ENCODE results near the gene RAB11FIP3. TPM values are rescaled to one million over a fixed set of nuclear protein-coding genes. Genes with fewer than 3 reads are reported as not detected.

The RAB11FIP3 gene
- total RNA-seq, 1 experiment from 2014 or later = 12.8 TPM

DNA sequence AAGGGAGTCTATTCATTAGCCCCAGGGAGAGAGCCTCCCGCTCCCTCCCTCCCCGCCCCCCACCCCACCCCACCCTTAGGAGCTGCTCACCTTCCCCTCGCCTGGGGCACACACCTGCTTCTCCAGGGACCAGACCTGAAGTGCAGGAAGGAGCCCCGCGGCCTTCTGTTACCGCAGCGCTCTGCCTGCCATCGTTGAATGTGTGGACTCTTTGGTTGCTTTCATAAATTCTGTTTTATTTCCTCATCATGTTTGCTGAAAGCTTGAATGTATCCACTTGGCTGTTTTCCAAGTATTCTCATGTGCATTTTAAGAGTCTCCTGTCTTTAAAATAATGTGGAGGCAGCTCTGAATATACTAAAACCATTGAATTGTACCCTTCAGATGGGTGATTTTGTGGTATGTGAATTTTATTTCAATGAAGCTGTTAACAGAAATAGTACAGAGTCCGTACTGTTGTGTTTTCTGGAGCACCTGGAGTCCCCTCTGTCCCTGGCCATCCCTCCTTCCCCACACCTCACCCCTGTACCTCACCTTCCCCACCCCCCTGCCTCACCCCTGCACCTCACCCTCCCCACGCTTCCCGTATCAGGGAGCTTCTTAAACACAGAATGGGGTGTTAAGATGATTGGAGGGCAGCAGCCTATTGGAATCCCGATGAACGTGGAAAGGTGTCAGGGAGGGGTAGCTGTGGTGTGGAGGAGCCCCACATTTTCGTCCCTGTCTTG lies 25.5 kb downstream of the RAB11FIP3 start:
- RAD21 ChIA-PET (ENCODE audit: low non-redundant PET in 1 of 2, low total read pairs in 2 of 2, uncharacterized antibody in 2 of 2, unreplicated experiment in 2 of 2) = no interaction called here
- POLR2A ChIA-PET = no interaction called here
- no peak for ATAC-seq
- Histone ChIP-seq H3K79me2 (ENCODE audit: insufficient read depth, low read length) (no peaks in the 10 kb centered on the region; the same call in 1 of the 2 replicates), H3K9ac (ENCODE audit: low read length) (no peak overlapping the region), H3K4me3 (replicated peaks in 1 of 2; ENCODE audit: low read depth in 1 of 2, low read length in 2 of 2) (no peak overlapping the region), H3K9me2 (ENCODE audit: insufficient read depth) (no peaks in the 10 kb centered on the region), H2AFZ (ENCODE audit: low read depth, low read length, poor library complexity, severe bottlenecking) (no peak overlapping the region), H3K27me3 (ENCODE audit: insufficient read depth, low read length) (no peaks in the 10 kb centered on the region), H3K4me2 (ENCODE audit: low read length) (no peak overlapping the region), H3K36me3 (ENCODE audit: control insufficient read depth in 1 of 2, insufficient read depth in 2 of 2, low read length in 2 of 2) (no peaks in the 10 kb centered on the region), H3K27ac (ENCODE audit: low read depth, low read length) (no peak overlapping the region), H4K20me1 (ENCODE audit: insufficient read depth) (no peaks in the 10 kb centered on the region), H3K9me3 (ENCODE audit: control insufficient read depth in 1 of 2, insufficient read depth in 1 of 2, low read depth in 1 of 2, low read length in 2 of 2) (no peaks in the 10 kb centered on the region), H3K4me1 (ENCODE audit: control insufficient read depth in 1 of 2, insufficient read depth in 2 of 2, low read length in 2 of 2) (peaks cover 4 to 5% of the 10 kb centered on the region in 2 experiments; a peak in 2 of 4 replicates)
- DNase-seq (ENCODE audit: low read depth, low spot score) = no peak
- TF ChIP-seq, protein P1, sequence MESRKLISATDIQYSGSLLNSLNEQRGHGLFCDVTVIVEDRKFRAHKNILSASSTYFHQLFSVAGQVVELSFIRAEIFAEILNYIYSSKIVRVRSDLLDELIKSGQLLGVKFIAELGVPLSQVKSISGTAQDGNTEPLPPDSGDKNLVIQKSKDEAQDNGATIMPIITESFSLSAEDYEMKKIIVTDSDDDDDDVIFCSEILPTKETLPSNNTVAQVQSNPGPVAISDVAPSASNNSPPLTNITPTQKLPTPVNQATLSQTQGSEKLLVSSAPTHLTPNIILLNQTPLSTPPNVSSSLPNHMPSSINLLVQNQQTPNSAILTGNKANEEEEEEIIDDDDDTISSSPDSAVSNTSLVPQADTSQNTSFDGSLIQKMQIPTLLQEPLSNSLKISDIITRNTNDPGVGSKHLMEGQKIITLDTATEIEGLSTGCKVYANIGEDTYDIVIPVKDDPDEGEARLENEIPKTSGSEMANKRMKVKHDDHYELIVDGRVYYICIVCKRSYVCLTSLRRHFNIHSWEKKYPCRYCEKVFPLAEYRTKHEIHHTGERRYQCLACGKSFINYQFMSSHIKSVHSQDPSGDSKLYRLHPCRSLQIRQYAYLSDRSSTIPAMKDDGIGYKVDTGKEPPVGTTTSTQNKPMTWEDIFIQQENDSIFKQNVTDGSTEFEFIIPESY (IDR thresholded peaks at IDR 0.05; ENCODE audit: extremely low read depth, insufficient replicate concordance, low read length) = no peak
- TF ChIP-seq, protein P2, sequence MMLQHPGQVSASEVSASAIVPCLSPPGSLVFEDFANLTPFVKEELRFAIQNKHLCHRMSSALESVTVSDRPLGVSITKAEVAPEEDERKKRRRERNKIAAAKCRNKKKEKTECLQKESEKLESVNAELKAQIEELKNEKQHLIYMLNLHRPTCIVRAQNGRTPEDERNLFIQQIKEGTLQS (IDR thresholded peaks at IDR 0.05) = no peak
- TF ChIP-seq TCF7L2 (IDR thresholded peaks at IDR 0.05; ENCODE audit: borderline replicate concordance, extremely low read depth, insufficient read depth, insufficient read length) (no peak), FOSL1 (IDR thresholded peaks at IDR 0.05; ENCODE audit: low read depth) (no peak), EZH2 (IDR thresholded peaks at IDR 0.05) (no peak), SIN3A (IDR thresholded peaks at IDR 0.05; ENCODE audit: low read depth) (no peak), RAD21 (IDR thresholded peaks at IDR 0.05; ENCODE audit: low read depth) (no peak), ZNF274 (IDR thresholded peaks at IDR 0.05; ENCODE audit: low read depth, low read length) (no peak), EGR1 (IDR thresholded peaks at IDR 0.05; ENCODE audit: low read depth) (no peak), CEBPB (IDR thresholded peaks at IDR 0.05; ENCODE audit: low read depth) (no peak), CBX3 (IDR thresholded peaks at IDR 0.05; ENCODE audit: low read depth) (no peak), ZFX (IDR thresholded peaks at IDR 0.05) (no peak), JUND (IDR thresholded peaks at IDR 0.05) (no peak), POLR2AphosphoS5 (IDR thresholded peaks at IDR 0.05; ENCODE audit: low read depth, low read length) (no peak), ELF1 (IDR thresholded peaks at IDR 0.05; ENCODE audit: borderline replicate concordance, low read depth) (no peak), POLR2A (IDR thresholded peaks at IDR 0.05; ENCODE audit: borderline replicate concordance, extremely low read depth, insufficient read depth, insufficient read length) (no peak), EZH2phosphoT487 (IDR thresholded peaks at IDR 0.05; ENCODE audit: borderline replicate concordance) (no peak), YY1 (IDR thresholded peaks at IDR 0.05; ENCODE audit: extremely low read depth, insufficient replicate concordance, low read depth, low read length) (no peak)
- TF ChIP-seq, protein P3, sequence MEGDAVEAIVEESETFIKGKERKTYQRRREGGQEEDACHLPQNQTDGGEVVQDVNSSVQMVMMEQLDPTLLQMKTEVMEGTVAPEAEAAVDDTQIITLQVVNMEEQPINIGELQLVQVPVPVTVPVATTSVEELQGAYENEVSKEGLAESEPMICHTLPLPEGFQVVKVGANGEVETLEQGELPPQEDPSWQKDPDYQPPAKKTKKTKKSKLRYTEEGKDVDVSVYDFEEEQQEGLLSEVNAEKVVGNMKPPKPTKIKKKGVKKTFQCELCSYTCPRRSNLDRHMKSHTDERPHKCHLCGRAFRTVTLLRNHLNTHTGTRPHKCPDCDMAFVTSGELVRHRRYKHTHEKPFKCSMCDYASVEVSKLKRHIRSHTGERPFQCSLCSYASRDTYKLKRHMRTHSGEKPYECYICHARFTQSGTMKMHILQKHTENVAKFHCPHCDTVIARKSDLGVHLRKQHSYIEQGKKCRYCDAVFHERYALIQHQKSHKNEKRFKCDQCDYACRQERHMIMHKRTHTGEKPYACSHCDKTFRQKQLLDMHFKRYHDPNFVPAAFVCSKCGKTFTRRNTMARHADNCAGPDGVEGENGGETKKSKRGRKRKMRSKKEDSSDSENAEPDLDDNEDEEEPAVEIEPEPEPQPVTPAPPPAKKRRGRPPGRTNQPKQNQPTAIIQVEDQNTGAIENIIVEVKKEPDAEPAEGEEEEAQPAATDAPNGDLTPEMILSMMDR (IDR thresholded peaks at IDR 0.05 in 2 of 3, conservative IDR thresholded peaks at IDR 0.05 in 1 of 3; ENCODE audit: borderline replicate concordance in 1 of 3, insufficient read depth in 1 of 3, low read depth in 2 of 3, low read length in 2 of 3) = no peak
- TF ChIP-seq, protein P4, sequence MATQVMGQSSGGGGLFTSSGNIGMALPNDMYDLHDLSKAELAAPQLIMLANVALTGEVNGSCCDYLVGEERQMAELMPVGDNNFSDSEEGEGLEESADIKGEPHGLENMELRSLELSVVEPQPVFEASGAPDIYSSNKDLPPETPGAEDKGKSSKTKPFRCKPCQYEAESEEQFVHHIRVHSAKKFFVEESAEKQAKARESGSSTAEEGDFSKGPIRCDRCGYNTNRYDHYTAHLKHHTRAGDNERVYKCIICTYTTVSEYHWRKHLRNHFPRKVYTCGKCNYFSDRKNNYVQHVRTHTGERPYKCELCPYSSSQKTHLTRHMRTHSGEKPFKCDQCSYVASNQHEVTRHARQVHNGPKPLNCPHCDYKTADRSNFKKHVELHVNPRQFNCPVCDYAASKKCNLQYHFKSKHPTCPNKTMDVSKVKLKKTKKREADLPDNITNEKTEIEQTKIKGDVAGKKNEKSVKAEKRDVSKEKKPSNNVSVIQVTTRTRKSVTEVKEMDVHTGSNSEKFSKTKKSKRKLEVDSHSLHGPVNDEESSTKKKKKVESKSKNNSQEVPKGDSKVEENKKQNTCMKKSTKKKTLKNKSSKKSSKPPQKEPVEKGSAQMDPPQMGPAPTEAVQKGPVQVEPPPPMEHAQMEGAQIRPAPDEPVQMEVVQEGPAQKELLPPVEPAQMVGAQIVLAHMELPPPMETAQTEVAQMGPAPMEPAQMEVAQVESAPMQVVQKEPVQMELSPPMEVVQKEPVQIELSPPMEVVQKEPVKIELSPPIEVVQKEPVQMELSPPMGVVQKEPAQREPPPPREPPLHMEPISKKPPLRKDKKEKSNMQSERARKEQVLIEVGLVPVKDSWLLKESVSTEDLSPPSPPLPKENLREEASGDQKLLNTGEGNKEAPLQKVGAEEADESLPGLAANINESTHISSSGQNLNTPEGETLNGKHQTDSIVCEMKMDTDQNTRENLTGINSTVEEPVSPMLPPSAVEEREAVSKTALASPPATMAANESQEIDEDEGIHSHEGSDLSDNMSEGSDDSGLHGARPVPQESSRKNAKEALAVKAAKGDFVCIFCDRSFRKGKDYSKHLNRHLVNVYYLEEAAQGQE (IDR thresholded peaks at IDR 0.05; ENCODE audit: low read depth) = no peak
- CTCF ChIA-PET = no interaction called here
- no TSS peak for BruUV-seq (replicated peaks)
- intact Hi-C loops (cut with micrococcal nuclease) = no loop called here
